ENCODE results near the gene PDK4. TPM values are rescaled to one million over a fixed set of nuclear protein-coding genes. Genes with fewer than 3 reads are reported as not detected.

Gene PDK4
- total and polyA plus RNA-seq, 2 of the 13 experiments (the other 11 are each of a cell fraction or from before 2014, with no cell fraction given): 0.04 TPM; not detected in 1

DNA sequence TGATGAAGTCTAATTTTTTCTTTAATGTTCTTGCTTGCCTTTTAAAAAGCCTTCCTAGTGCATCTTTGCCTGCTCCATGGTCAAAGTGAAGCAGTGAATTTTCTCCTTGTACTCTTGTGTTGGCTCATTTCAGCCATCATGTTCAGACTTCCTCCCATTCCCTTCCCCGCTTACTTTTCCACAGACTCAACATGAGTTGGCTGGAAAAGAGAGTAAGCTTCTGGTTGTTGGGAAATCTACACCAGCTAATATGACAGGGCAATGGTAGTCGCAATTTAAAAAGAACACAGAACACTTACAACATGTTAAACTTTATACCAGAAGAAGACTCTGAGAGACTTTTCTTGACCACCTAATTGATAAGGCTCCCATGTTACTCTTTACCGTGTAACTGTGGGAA is 24.3 kb upstream of the PDK4 start:
- no peak for DNase-seq (ENCODE audit: low spot score)
- intact Hi-C loops (cut with micrococcal nuclease; ENCODE audit: unreplicated experiment) (no loop called here), in situ Hi-C loops (cut with HindIII; ENCODE audit: extremely low pct_ligation_motif_present, low pct_unique_long_range_greater_than_20kb) (no loop called here)
- Histone ChIP-seq H3K36me3 (replicated peaks in 1 of 2; ENCODE audit: control insufficient read depth in 1 of 2, insufficient read depth in 2 of 2, low read length in 2 of 2) (no peaks in the 10 kb centered on the region), H3K27me3 (ENCODE audit: control insufficient read depth in 1 of 2, insufficient read depth in 2 of 2, low read length in 2 of 2) (no peaks in the 10 kb centered on the region), H3K79me2 (ENCODE audit: insufficient read depth, low read length) (no peaks in the 10 kb centered on the region), H3K9me3 (ENCODE audit: low read length) (no peaks in the 10 kb centered on the region), H3K4me2 (ENCODE audit: low read depth, low read length) (no peak overlapping the region), H3K4me3 (replicated peaks in 1 of 3; ENCODE audit: insufficient read depth in 1 of 3, low read depth in 2 of 3, low read length in 3 of 3) (no peak overlapping the region), H3K9ac (ENCODE audit: insufficient read depth, low read depth, low read length) (no peak overlapping the region), H4K20me1 (ENCODE audit: insufficient read depth, low read length) (no peaks in the 10 kb centered on the region), H3K27ac (ENCODE audit: extremely low read length, insufficient read depth, low read length) (no peak overlapping the region), H2AFZ (ENCODE audit: low read length) (no peak overlapping the region), H3K4me1 (ENCODE audit: insufficient read depth, low read length) (no peaks in the 10 kb centered on the region)
- ChIA-PET CTCF (ENCODE audit: low intra/inter-chr PET ratio, low total read pairs) (no interaction called here), POLR2A (no interaction called here)
- no peak for TF ChIP-seq ZNF644 (CRISPR knock-in tag; IDR thresholded peaks at IDR 0.05; ENCODE audit: low read depth)
- TF ChIP-seq BCL3 (CRISPR knock-in tag; IDR thresholded peaks at IDR 0.05): no peak
- TF ChIP-seq, protein P1, sequence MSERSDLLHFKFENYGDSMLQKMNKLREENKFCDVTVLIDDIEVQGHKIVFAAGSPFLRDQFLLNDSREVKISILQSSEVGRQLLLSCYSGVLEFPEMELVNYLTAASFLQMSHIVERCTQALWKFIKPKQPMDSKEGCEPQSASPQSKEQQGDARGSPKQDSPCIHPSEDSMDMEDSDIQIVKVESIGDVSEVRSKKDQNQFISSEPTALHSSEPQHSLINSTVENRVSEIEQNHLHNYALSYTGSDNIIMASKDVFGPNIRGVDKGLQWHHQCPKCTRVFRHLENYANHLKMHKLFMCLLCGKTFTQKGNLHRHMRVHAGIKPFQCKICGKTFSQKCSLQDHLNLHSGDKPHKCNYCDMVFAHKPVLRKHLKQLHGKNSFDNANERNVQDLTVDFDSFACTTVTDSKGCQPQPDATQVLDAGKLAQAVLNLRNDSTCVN (CRISPR knock-in tag; IDR thresholded peaks at IDR 0.05; ENCODE audit: borderline replicate concordance): no peak
- no peak for TF ChIP-seq ZNF354B (CRISPR knock-in tag; IDR thresholded peaks at IDR 0.05)
- TF ChIP-seq EHMT2 (IDR thresholded peaks at IDR 0.05; ENCODE audit: borderline replicate concordance, low read depth, low read length): no peak
- no peak for TF ChIP-seq FOXK2 (IDR thresholded peaks at IDR 0.05)
- TF ChIP-seq, protein P2, sequence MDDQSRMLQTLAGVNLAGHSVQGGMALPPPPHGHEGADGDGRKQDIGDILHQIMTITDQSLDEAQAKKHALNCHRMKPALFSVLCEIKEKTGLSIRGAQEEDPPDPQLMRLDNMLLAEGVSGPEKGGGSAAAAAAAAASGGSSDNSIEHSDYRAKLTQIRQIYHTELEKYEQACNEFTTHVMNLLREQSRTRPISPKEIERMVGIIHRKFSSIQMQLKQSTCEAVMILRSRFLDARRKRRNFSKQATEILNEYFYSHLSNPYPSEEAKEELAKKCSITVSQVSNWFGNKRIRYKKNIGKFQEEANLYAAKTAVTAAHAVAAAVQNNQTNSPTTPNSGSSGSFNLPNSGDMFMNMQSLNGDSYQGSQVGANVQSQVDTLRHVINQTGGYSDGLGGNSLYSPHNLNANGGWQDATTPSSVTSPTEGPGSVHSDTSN (CRISPR knock-in tag; IDR thresholded peaks at IDR 0.05; ENCODE audit: borderline replicate concordance): no peak
- no peak for TF ChIP-seq MAFK (conservative IDR thresholded peaks at IDR 0.05 in 1 of 2, IDR thresholded peaks at IDR 0.05 in 1 of 2; ENCODE audit: low read length in 2 of 2)
- BruUV-seq (replicated peaks): no TSS peak
- WGBS (ENCODE audit: low lambda C conversion rate): 33% methylated on average over 3 of the region's 3 CpGs
- no peak for FAIRE-seq
- no peak for ATAC-seq
